ENCODE measurements around the gene MYMX. TPM values are rescaled to one million over a fixed set of nuclear protein-coding genes. Genes with fewer than 3 reads are reported as not detected.

The MYMX gene
- total RNA-seq, 6 donors from 2014 or later = 0.46 TPM; not detected in 5

DNA sequence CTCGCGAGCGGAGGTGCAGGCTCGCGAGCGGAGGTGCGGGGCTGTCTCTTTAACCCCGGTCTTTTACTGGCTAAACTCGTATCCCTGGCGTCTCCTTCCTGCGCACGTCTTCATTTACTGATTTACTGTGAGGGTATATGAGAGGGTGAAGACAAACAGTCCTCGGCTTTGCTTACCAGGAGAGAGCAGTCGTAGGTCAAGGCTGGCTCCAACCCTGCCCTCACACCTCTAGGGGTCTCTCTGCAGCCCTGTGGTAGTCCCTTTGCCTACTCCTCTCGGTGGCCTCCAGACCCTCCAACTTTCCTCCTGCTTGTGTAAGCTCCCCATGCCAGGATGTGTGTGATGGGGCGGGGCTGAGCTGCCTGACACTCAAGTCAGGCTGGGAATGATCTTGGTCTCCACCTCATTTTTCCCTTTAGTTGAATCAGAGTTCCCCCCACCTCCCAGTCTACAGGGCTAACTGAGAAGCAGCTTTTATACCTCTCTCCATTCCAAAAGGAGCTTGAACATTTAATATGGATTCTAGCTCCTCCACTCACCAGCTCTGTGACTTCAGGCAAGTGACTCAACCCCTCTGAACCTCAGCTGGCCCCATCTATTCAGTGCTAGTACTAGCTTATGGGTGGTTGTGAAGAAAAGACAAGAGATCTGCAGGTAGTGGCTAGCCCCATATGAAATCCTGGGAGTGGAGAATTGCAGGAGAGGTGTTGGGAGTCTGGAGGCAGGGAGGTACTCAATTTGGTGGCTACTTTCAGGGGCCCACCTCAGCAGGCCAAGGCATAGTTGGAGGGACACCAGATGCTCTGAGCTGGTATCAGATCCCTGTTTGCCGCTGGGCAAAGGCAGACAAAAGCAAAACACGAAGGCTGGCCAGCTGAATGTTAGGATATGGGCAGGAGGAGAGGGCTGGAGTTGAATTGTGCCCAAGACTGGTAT is 7.6 kb downstream of the MYMX start:
- H3K36me3 ChIP-seq = peaks cover 0 to 1% (median 0%) of the 10 kb centered on the region in 4 donors
- peaks cover 45 to 71% (median 65%) of the 10 kb centered on the region in 4 donors for H3K4me1 ChIP-seq
- no peak for TF ChIP-seq EP300 (IDR thresholded peaks at IDR 0.05)
- TF ChIP-seq, protein P1, sequence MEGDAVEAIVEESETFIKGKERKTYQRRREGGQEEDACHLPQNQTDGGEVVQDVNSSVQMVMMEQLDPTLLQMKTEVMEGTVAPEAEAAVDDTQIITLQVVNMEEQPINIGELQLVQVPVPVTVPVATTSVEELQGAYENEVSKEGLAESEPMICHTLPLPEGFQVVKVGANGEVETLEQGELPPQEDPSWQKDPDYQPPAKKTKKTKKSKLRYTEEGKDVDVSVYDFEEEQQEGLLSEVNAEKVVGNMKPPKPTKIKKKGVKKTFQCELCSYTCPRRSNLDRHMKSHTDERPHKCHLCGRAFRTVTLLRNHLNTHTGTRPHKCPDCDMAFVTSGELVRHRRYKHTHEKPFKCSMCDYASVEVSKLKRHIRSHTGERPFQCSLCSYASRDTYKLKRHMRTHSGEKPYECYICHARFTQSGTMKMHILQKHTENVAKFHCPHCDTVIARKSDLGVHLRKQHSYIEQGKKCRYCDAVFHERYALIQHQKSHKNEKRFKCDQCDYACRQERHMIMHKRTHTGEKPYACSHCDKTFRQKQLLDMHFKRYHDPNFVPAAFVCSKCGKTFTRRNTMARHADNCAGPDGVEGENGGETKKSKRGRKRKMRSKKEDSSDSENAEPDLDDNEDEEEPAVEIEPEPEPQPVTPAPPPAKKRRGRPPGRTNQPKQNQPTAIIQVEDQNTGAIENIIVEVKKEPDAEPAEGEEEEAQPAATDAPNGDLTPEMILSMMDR (IDR thresholded peaks at IDR 0.05) = no peak
- TF ChIP-seq POLR2AphosphoS5 (IDR thresholded peaks at IDR 0.05) = no peak
- TF ChIP-seq POLR2A (IDR thresholded peaks at IDR 0.05) = no peak
- no peaks in the 10 kb centered on the region for H3K27me3 ChIP-seq
- H3K27ac ChIP-seq = peak overlapping the region in 1 of 4 donors; percentile 86
- WGBS, 2 donors = 13 to 58% methylated on average over 3 to 16 of the region's 18 CpGs
- H3K9me3 ChIP-seq = no peaks in the 10 kb centered on the region
- H3K4me3 ChIP-seq = peak overlapping the region; percentile 54 to 87 (median 74)
- no peak for DNase-seq
- no peak for ATAC-seq (ENCODE audit: low FRiP score in 2 of 2)

DNA sequence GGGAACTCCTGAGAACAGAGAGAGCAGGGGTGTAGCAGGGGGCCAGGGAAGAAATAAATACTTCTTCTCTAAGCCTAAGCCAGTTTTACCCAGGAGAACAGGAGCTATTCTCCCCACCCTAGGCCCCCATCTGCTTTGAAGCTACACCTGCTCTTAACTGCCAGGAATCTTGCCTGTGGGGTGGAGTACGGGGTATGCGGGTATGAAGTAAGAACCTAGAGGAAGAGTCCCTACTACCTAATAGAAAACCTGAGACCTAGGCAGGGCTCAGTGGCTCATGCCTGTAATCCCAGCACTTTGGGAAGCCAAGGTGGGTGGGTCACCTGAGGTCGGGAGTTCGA is 8.2 kb downstream of the MYMX start:
- peaks cover 42 to 65% (median 60%) of the 10 kb centered on the region in 4 donors for H3K4me1 ChIP-seq

GRCh38 chr6:44225579-44226325 is 9.0 kb downstream of the MYMX start:
- peaks cover 0 to 15% (median 12%) of the 10 kb centered on the region in 4 donors for H3K36me3 ChIP-seq
- H3K4me3 ChIP-seq = no peak overlapping the region
- no peak overlapping the region for H3K27ac ChIP-seq
- DNase-seq = no peak
- H3K9me3 ChIP-seq = no peaks in the 10 kb centered on the region
- TF ChIP-seq POLR2A (IDR thresholded peaks at IDR 0.05) (no peak), POLR2AphosphoS5 (IDR thresholded peaks at IDR 0.05) (no peak), EP300 (IDR thresholded peaks at IDR 0.05) (no peak)
- TF ChIP-seq, protein P1 (IDR thresholded peaks at IDR 0.05) = no peak
- peaks cover 41 to 59% (median 54%) of the 10 kb centered on the region in 4 donors for H3K4me1 ChIP-seq
- WGBS, 2 donors = 85 to 90% methylated on average over 8 of the region's 8 CpGs
- ATAC-seq (ENCODE audit: low FRiP score in 2 of 2) = no peak
- no peaks in the 10 kb centered on the region for H3K27me3 ChIP-seq

More for the DNA sequence above, 8.2 kb downstream of the MYMX start:
- TF ChIP-seq POLR2AphosphoS5 (IDR thresholded peaks at IDR 0.05) (no peak), EP300 (IDR thresholded peaks at IDR 0.05) (no peak)
- ATAC-seq (ENCODE audit: low FRiP score in 2 of 2) (no peak), DNase-seq (no peak)
- Histone ChIP-seq H3K4me3 (no peak overlapping the region), H3K27ac (no peak overlapping the region), H3K36me3 (peaks cover 0 to 7% (median 5%) of the 10 kb centered on the region in 4 donors), H3K9me3 (no peaks in the 10 kb centered on the region), H3K27me3 (no peaks in the 10 kb centered on the region)
- 91 to 95% methylated on average over 4 of the region's 4 CpGs for WGBS, 2 donors

DNA sequence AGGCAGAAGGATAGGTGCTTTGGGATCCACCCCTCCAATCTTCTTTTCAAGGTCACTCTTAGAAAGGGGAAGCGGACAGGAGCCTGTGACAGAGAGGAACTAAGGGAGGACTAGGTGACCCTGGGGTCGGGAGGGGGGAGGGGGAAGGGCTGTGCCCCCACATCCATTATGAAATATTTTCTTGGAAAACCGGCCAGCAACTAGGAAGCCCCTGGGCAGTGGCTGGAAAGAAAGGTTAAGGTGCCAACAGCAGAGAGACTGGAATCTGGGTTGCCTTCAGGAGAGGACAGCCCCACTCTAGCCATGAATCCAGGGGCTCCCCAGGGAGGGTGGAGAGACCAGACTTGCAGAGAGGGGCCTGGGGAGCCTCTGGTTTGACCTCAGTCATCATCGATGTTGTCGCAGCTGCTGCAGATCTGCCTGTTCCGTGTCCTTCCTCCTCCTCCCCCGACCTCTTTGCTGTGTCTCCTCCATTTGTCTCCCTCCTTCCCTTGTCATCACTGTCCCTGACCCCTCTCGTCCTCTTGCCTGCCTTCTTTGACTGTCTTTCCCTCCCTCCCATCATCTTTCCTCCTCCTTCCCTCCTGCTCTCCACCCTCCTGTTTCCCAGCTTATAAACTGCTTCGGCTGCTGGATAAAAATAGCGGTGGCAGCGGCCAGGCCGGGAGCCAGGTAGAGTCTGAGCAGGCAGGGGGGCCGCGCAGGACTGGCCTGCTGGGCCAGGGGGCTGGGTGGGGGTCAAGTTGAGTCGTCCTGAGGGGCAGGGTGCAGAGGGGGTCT is 9.8 kb downstream of the MYMX start:
- 64 to 70% methylated on average over 15 of the region's 15 CpGs for WGBS, 2 donors
- peaks cover 0 to 21% (median 16%) of the 10 kb centered on the region in 4 donors for H3K36me3 ChIP-seq
- DNase-seq (no peak), ATAC-seq (ENCODE audit: low FRiP score in 2 of 2) (no peak)
- TF ChIP-seq POLR2A (IDR thresholded peaks at IDR 0.05) (no peak), POLR2AphosphoS5 (IDR thresholded peaks at IDR 0.05) (no peak), EP300 (IDR thresholded peaks at IDR 0.05) (no peak)
- TF ChIP-seq, protein P1 (IDR thresholded peaks at IDR 0.05) = no peak
- H3K4me1 ChIP-seq = peaks cover 36 to 51% (median 46%) of the 10 kb centered on the region in 4 donors
- no peak overlapping the region for H3K4me3 ChIP-seq
- no peaks in the 10 kb centered on the region for H3K9me3 ChIP-seq
- H3K27ac ChIP-seq = peak overlapping the region in 2 of 4 donors; percentile 3 to 43
- no peaks in the 10 kb centered on the region for H3K27me3 ChIP-seq
